GM23248 (cell line): ENCODE results near the gene MMP24OS. TPM values are rescaled to one million over a fixed set of nuclear protein-coding genes. Genes with fewer than 3 reads are reported as not detected.

Experiments used
- DNase-seq: peaks from one replicate; pipeline ENCODE4 v3.0.0-alpha.2; 2015
- H2AFZ ChIP-seq: fragments of 200-600 bp; sonication (generic); 2 replicates; pipeline ENCODE4 v1.6.1; 2016; ENCODE audit warnings: antibody characterized with exemption
- H3F3A ChIP-seq: fragments of 200-600 bp; sonication (generic); 2 replicates; pipeline ENCODE4 v1.6.1; 2016; ENCODE audit warnings: mild to moderate bottlenecking, antibody characterized with exemption, mixed run types; ENCODE audit not compliant: insufficient read depth
- H3K27ac ChIP-seq: fragments of 200-600 bp; sonication (generic); 2 replicates; pipeline ENCODE4 v1.5.1; 2016; ENCODE audit warnings: mild to moderate bottlenecking
- H3K27me3 ChIP-seq: fragments of 200-600 bp; sonication (generic); replicated peaks from 2 replicates; pipeline ENCODE4 v1.6.1; 2016; ENCODE audit warnings: mild to moderate bottlenecking; ENCODE audit not compliant: insufficient read depth
- H3K36me3 ChIP-seq: fragments of 200-600 bp; sonication (generic); 2 replicates; pipeline ENCODE4 v1.6.1; 2016; ENCODE audit warnings: low read depth, mild to moderate bottlenecking
- H3K4me1 ChIP-seq: fragments of 200-600 bp; sonication (generic); 2 replicates; pipeline ENCODE4 v1.6.1; 2016; ENCODE audit warnings: mild to moderate bottlenecking; ENCODE audit not compliant: insufficient read depth
- H3K4me2 ChIP-seq: fragments of 200-600 bp; sonication (generic); one replicate; pipeline ENCODE4 v1.6.1; 2016; ENCODE audit warnings: mild to moderate bottlenecking; ENCODE audit not compliant: unreplicated experiment
- H3K4me3 ChIP-seq: fragments of 200-600 bp; sonication (generic); 2 replicates; pipeline ENCODE4 v1.5.1; 2016; ENCODE audit warnings: mild to moderate bottlenecking
- H3K79me2 ChIP-seq: fragments of 200-600 bp; sonication (generic); 2 replicates; pipeline ENCODE4 v1.6.1; 2016; ENCODE audit warnings: mild to moderate bottlenecking; ENCODE audit not compliant: insufficient read depth
- H3K9ac ChIP-seq: fragments of 200-600 bp; sonication (generic); 2 replicates; pipeline ENCODE4 v1.6.1; 2016; ENCODE audit warnings: mild to moderate bottlenecking
- H3K9me2 ChIP-seq: fragments of 200-600 bp; sonication (generic); 2 replicates; pipeline ENCODE4 v1.6.1; 2016; ENCODE audit warnings: mixed run types, mild to moderate bottlenecking, moderate library complexity; ENCODE audit not compliant: insufficient read depth
- H3K9me3 ChIP-seq: fragments of 200-600 bp; sonication (generic); one replicate; pipeline ENCODE4 v1.6.1; 2017; ENCODE audit warnings: low read depth
- H4K20me1 ChIP-seq: fragments of 200-600 bp; sonication (generic); 2 replicates; pipeline ENCODE4 v1.6.0; 2016; ENCODE audit not compliant: insufficient read depth
- EZH2 ChIP-seq: fragments of 200-600 bp; sonication (generic); IDR thresholded peaks from 2 replicates; pipeline ENCODE4 v1.6.1; 2018; ENCODE audit warnings: antibody characterized with exemption, mild to moderate bottlenecking; ENCODE audit not compliant: insufficient read depth, poor library complexity, severe bottlenecking
- EZH2phosphoT487 ChIP-seq: fragments of 200-600 bp; sonication (generic); IDR thresholded peaks from 2 replicates; pipeline ENCODE4 v1.6.1; 2018; ENCODE audit warnings: antibody characterized with exemption, moderate library complexity, mild to moderate bottlenecking, low read depth; ENCODE audit not compliant: insufficient read depth
- WGBS, 2 experiments: methylation state at CpG; one replicate each; pipeline ENCODE4 v1.1.6; 2015 to 2017; ENCODE audit warnings: low lambda C conversion rate in 2 of 2, low coverage in 1 of 2; ENCODE audit errors: missing lambda C conversion rate in 2 of 2; 5-methylcytosine and 5-hydroxymethylcytosine counted together
- in situ Hi-C: fragments of 300-500 bp; cut with MboI; formaldehyde crosslinking; loops from 2 replicates; pipeline ENCODE4 v1.15.0; 2020
- polyA plus RNA-seq: library from polyadenylated mRNA; unstranded; fragments of >200 nt; fragmentation: Nextera tagmentation; extraction: Ambion mirVana; gene quantifications from 2 replicates; pipeline ENCODE4 v1.2.1, GENCODE V29; 2016
- total RNA-seq: library from RNA; depleted of rRNA; stranded (reverse); fragments of >200 nt; shearing (Covaris generic); gene quantifications from 2 replicates; pipeline ENCODE4 v1.2.3, GENCODE V29; 2014; rRNA removed

The MMP24OS gene
- total RNA-seq (26.8 and 30.0 TPM in 2 replicates), polyA plus RNA-seq (81.7 and 85.3 TPM in 2 replicates)

GRCh38 chr20:35277531-35278395, at the start of gene MMP24OS:
Gene MMP24OS, minus strand, starts transcription at chr20:35278122. Its CDS starts 193 bp downstream, at chr20:35277929.
- TF ChIP-seq EZH2phosphoT487 (no peak), EZH2 (no peak)
- in situ Hi-C loops: no loop called here
- H3K36me3 ChIP-seq: peaks cover 9% of the 10 kb centered on the region; the same call in 1 of the 2 replicates

GRCh38 chr20:35327074-35327976, 49.4 kb upstream of the MMP24OS start:
- Histone ChIP-seq H3K4me1 (peaks cover 9% of the 10 kb centered on the region; the same call in 1 of the 2 replicates), H3K9me3 (no peaks in the 10 kb centered on the region), H3K27ac (no peak overlapping the region), H3K27me3 (no peaks in the 10 kb centered on the region), H3K36me3 (no peaks in the 10 kb centered on the region), H2AFZ (no peak overlapping the region), H3K4me3 (no peak overlapping the region), H3K9ac (no peak overlapping the region), H3K9me2 (no peaks in the 10 kb centered on the region), H3K79me2 (no peaks in the 10 kb centered on the region), H3K4me2 (no peak overlapping the region), H3F3A (no peaks in the 10 kb centered on the region), H4K20me1 (no peaks in the 10 kb centered on the region)
- no peak for TF ChIP-seq EZH2
- WGBS, 2 experiments: 84 to 98% methylated on average over 4 of the region's 4 CpGs
- in situ Hi-C loops: no loop called here
- DNase-seq: no peak

More at GRCh38 chr20:35277531-35278395, at the start of gene MMP24OS:
- H3K4me1 ChIP-seq: peaks cover 10% of the 10 kb centered on the region; the same call in 1 of the 2 replicates
- H4K20me1 ChIP-seq: no peaks in the 10 kb centered on the region
- H3K79me2 ChIP-seq: peaks cover 53% of the 10 kb centered on the region
- H3K9me3 ChIP-seq: no peaks in the 10 kb centered on the region
- H3K27ac ChIP-seq: peak within 1 kb of the TSS; percentile 88
- peaks cover 43% of the 10 kb centered on the region for H3F3A ChIP-seq
- peak within 1 kb of the TSS; percentile 94 for H3K4me2 ChIP-seq
- peak within 1 kb of the TSS; percentile 39; the same call in 1 of the 2 replicates for H2AFZ ChIP-seq
- H3K27me3 ChIP-seq: no peaks in the 10 kb centered on the region
- peak within 1 kb of the TSS; percentile 85 for H3K4me3 ChIP-seq
- 0 to 3% methylated on average over 8 to 69 of the region's 76 CpGs for WGBS, 2 experiments
- peak within 1 kb of the TSS; percentile 91 for H3K9ac ChIP-seq
- H3K9me2 ChIP-seq: no peaks in the 10 kb centered on the region
- peak; percentile 94 for DNase-seq

DNA sequence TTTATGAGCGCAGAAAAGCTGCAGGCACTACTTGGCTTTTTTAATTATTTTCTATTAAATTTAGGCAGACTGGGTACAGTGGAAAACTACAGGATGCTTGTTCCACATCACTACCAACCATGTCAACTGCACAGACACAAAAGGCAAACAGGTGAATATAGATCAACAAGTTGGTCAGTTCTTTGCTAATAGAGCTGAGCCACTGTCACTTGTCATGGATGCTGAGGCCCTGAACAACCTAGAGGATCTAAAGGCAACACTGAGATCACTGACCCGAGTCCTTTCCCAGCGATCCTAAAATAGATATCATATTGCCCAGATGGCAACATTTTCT, 48.8 kb upstream of the MMP24OS start:
- Histone ChIP-seq H4K20me1 (no peaks in the 10 kb centered on the region), H3K4me2 (no peak overlapping the region), H3F3A (peaks cover 4% of the 10 kb centered on the region), H3K4me3 (no peak overlapping the region), H3K79me2 (no peaks in the 10 kb centered on the region), H3K27me3 (no peaks in the 10 kb centered on the region), H3K4me1 (peaks cover 11% of the 10 kb centered on the region; the same call in 1 of the 2 replicates), H3K27ac (no peak overlapping the region), H3K9me3 (no peaks in the 10 kb centered on the region), H3K9ac (no peak overlapping the region), H2AFZ (no peak overlapping the region), H3K36me3 (no peaks in the 10 kb centered on the region), H3K9me2 (no peaks in the 10 kb centered on the region)
- 96 to 100% methylated on average over 3 of the region's 3 CpGs for WGBS, 2 experiments
- in situ Hi-C loops: no loop called here
- TF ChIP-seq EZH2 (no peak), EZH2phosphoT487 (no peak)
- DNase-seq: no peak

DNA sequence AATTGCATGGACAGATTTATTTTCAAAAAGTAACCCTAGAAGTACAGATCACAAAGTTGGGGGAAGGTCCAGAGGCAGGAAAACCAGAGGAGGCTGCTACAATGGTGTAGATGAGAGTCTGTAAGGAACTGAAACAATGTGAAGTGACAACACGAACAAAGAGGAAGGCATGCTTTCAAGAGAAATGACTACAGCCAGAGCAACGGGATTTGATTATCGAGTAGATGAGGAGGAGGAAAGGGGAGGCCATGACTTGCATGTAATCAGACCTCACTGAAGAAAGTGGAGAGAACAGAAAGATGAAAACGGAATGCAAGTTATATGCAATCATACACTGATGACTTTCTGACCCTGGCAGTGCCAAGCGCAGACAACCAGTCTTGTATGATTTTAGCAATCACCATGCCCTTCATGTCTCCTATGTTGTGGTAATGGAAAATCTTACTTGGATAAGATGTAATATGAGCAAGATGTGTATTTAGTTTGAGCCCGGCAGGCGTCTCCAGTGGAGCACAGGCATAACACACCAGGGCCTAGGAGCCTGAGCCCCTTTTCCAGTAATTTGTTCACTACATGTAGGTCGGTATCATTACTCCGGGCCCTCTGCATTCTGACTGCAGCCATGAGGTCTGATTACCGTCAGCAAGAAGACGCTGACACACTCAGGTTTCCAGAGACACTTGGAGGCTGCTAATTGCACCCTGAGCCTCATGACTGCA, 48.3 kb upstream of the MMP24OS start:
- no peak for DNase-seq
- no peak overlapping the region for H3K27ac ChIP-seq

More for the DNA sequence above, 48.3 kb upstream of the MMP24OS start:
- no peaks in the 10 kb centered on the region for H4K20me1 ChIP-seq
- TF ChIP-seq EZH2phosphoT487 (no peak), EZH2 (no peak)
- WGBS, 2 experiments: 90 to 94% methylated on average over 11 of the region's 11 CpGs
- H3K9ac ChIP-seq: no peak overlapping the region
- no peak overlapping the region for H3K4me2 ChIP-seq
- H3K9me3 ChIP-seq: no peaks in the 10 kb centered on the region
- in situ Hi-C loops: no loop called here
- H3K4me1 ChIP-seq: peaks cover 16% of the 10 kb centered on the region
- no peaks in the 10 kb centered on the region for H3K36me3 ChIP-seq
- no peaks in the 10 kb centered on the region for H3K9me2 ChIP-seq
- no peak overlapping the region for H2AFZ ChIP-seq
- no peaks in the 10 kb centered on the region for H3K79me2 ChIP-seq
- peaks cover 9% of the 10 kb centered on the region for H3F3A ChIP-seq
- H3K27me3 ChIP-seq: no peaks in the 10 kb centered on the region
- no peak overlapping the region for H3K4me3 ChIP-seq
